Measurements from ENCODE around the gene DROSHA.

DROSHA gene

GRCh38 chr5:31427724-31428309, 104.1 kb downstream of the DROSHA start:
- H3K4me1 ChIP-seq (ENCODE audit: low read length): no peaks in the 10 kb centered on the region
- H3K27me3 ChIP-seq (replicated peaks; ENCODE audit: insufficient read depth, low read length): no peaks in the 10 kb centered on the region
- no peak overlapping the region for H2AFZ ChIP-seq (ENCODE audit: low read length)
- H3K9ac ChIP-seq (ENCODE audit: low read length): no peak overlapping the region
- H3K4me2 ChIP-seq (ENCODE audit: low read depth, low read length): no peak overlapping the region
- no peaks in the 10 kb centered on the region for H3K9me2 ChIP-seq (replicated peaks; ENCODE audit: insufficient read depth, low read length)
- H3K4me3 ChIP-seq (ENCODE audit: low read length): no peak overlapping the region
- H3K79me2 ChIP-seq (ENCODE audit: low read length): no peaks in the 10 kb centered on the region
- H3K9me3 ChIP-seq (replicated peaks; ENCODE audit: insufficient read depth, low read length): no peaks in the 10 kb centered on the region
- H3K36me3 ChIP-seq (replicated peaks; ENCODE audit: insufficient read depth, low read length): no peaks in the 10 kb centered on the region
- no peaks in the 10 kb centered on the region for H4K20me1 ChIP-seq (ENCODE audit: insufficient read depth, low read length)
- no peak for DNase-seq
- TF ChIP-seq EZH2 (optimal IDR thresholded peaks at IDR 0.05; ENCODE audit: low read depth, low read length) (no peak), CTCF (IDR thresholded peaks at IDR 0.05; ENCODE audit: low read length) (no peak), EZH2phosphoT487 (IDR thresholded peaks at IDR 0.05; ENCODE audit: low read length) (no peak)
- no peaks in the 10 kb centered on the region for H3F3A ChIP-seq (ENCODE audit: insufficient read depth, low read length)
- no peak overlapping the region for H3K27ac ChIP-seq (ENCODE audit: low read length)

- TF ChIP-seq CTCF (IDR thresholded peaks at IDR 0.05; ENCODE audit: low read length) (no peak), EZH2 (optimal IDR thresholded peaks at IDR 0.05; ENCODE audit: low read depth, low read length) (no peak), EZH2phosphoT487 (IDR thresholded peaks at IDR 0.05; ENCODE audit: low read length) (no peak)
- H3K4me3 ChIP-seq (ENCODE audit: low read length): no peak overlapping the region
- no peak overlapping the region for H3K9ac ChIP-seq (ENCODE audit: low read length)
- H3F3A ChIP-seq (ENCODE audit: insufficient read depth, low read length): no peaks in the 10 kb centered on the region
- H3K79me2 ChIP-seq (ENCODE audit: low read length): no peaks in the 10 kb centered on the region
- no peak overlapping the region for H3K27ac ChIP-seq (ENCODE audit: low read length)
- no peak overlapping the region for H3K4me2 ChIP-seq (ENCODE audit: low read depth, low read length)
- H3K27me3 ChIP-seq (replicated peaks; ENCODE audit: insufficient read depth, low read length): no peaks in the 10 kb centered on the region
- no peaks in the 10 kb centered on the region for H3K4me1 ChIP-seq (ENCODE audit: low read length)
- no peaks in the 10 kb centered on the region for H3K36me3 ChIP-seq (replicated peaks; ENCODE audit: insufficient read depth, low read length)
- no peaks in the 10 kb centered on the region for H3K9me3 ChIP-seq (replicated peaks; ENCODE audit: insufficient read depth, low read length)
- no peaks in the 10 kb centered on the region for H3K9me2 ChIP-seq (replicated peaks; ENCODE audit: insufficient read depth, low read length)
- H2AFZ ChIP-seq (ENCODE audit: low read length): no peak overlapping the region
- H4K20me1 ChIP-seq (ENCODE audit: insufficient read depth, low read length): no peaks in the 10 kb centered on the region
- DNase-seq: no peak
These were observed 104.7 kb downstream of the DROSHA start for GRCh38 chr5:31427013-31427723.

- no peak overlapping the region for H2AFZ ChIP-seq (ENCODE audit: low read length)
- H3K4me2 ChIP-seq (ENCODE audit: low read depth, low read length): no peak overlapping the region
- H3K27me3 ChIP-seq (replicated peaks; ENCODE audit: insufficient read depth, low read length): no peaks in the 10 kb centered on the region
- no peak overlapping the region for H3K4me3 ChIP-seq (ENCODE audit: low read length)
- H3K27ac ChIP-seq (ENCODE audit: low read length): no peak overlapping the region
- no peaks in the 10 kb centered on the region for H3K4me1 ChIP-seq (ENCODE audit: low read length)
- TF ChIP-seq EZH2 (optimal IDR thresholded peaks at IDR 0.05; ENCODE audit: low read depth, low read length) (no peak), EZH2phosphoT487 (IDR thresholded peaks at IDR 0.05; ENCODE audit: low read length) (no peak), CTCF (IDR thresholded peaks at IDR 0.05; ENCODE audit: low read length) (no peak)
- H3K9me3 ChIP-seq (replicated peaks; ENCODE audit: insufficient read depth, low read length): no peaks in the 10 kb centered on the region
- no peak for DNase-seq
- H3K9me2 ChIP-seq (replicated peaks; ENCODE audit: insufficient read depth, low read length): no peaks in the 10 kb centered on the region
- H3K79me2 ChIP-seq (ENCODE audit: low read length): no peaks in the 10 kb centered on the region
- H4K20me1 ChIP-seq (ENCODE audit: insufficient read depth, low read length): no peaks in the 10 kb centered on the region
- no peaks in the 10 kb centered on the region for H3F3A ChIP-seq (ENCODE audit: insufficient read depth, low read length)
- H3K36me3 ChIP-seq (replicated peaks; ENCODE audit: insufficient read depth, low read length): peaks cover 2% of the 10 kb centered on the region; the same call in 1 of the 2 replicates
- H3K9ac ChIP-seq (ENCODE audit: low read length): no peak overlapping the region
These were observed 109.9 kb downstream of the DROSHA start for GRCh38 chr5:31421806-31422586.

Data from MM.1S (cell line).